Activated naive CD4-positive, alpha-beta T cell treated with anti-CD3 and anti-CD28 coated beads, Interleukin-2, amount 10 ng/mL, durations not matched to agents 7 days and 5 days (primary cell): Measurements from ENCODE around the gene THAP11.
A peak's percentile ranks its signal among the peaks of the same experiment; 100 is the strongest.

ENCODE experiments used
- CTCF ChIA-PET: fragments of 350-600 bp; sonication (Branson Sonifier 250); formaldehyde crosslinking; loops from one replicate; lab custom pipeline; 2021; ENCODE audit warnings: antibody characterized with exemption; lab: Charles Lee
- DNase-seq: peaks from one replicate; pipeline ENCODE4 v3.0.0-alpha.2; 2020
- H3K27ac Mint-ChIP-seq: one replicate; pipeline ENCODE4 v1.8.0; 2021; ENCODE audit warnings: mild to moderate bottlenecking, moderate library complexity, mixed read lengths
- H3K27me3 Mint-ChIP-seq: one replicate; pipeline ENCODE4 v1.8.0; 2021; ENCODE audit warnings: mild to moderate bottlenecking, mixed read lengths
- H3K36me3 Mint-ChIP-seq: one replicate; pipeline ENCODE4 v1.8.0; 2021; ENCODE audit warnings: mixed read lengths
- H3K4me1 Mint-ChIP-seq: one replicate; pipeline ENCODE4 v1.8.0; 2021; ENCODE audit warnings: mixed read lengths
- H3K4me3 Mint-ChIP-seq: one replicate; pipeline ENCODE4 v1.8.0; 2021; ENCODE audit warnings: mild to moderate bottlenecking, moderate library complexity, mixed read lengths
- H3K9me3 Mint-ChIP-seq: one replicate; pipeline ENCODE4 v1.8.0; 2021; ENCODE audit warnings: mixed read lengths

Gene THAP11

DNA sequence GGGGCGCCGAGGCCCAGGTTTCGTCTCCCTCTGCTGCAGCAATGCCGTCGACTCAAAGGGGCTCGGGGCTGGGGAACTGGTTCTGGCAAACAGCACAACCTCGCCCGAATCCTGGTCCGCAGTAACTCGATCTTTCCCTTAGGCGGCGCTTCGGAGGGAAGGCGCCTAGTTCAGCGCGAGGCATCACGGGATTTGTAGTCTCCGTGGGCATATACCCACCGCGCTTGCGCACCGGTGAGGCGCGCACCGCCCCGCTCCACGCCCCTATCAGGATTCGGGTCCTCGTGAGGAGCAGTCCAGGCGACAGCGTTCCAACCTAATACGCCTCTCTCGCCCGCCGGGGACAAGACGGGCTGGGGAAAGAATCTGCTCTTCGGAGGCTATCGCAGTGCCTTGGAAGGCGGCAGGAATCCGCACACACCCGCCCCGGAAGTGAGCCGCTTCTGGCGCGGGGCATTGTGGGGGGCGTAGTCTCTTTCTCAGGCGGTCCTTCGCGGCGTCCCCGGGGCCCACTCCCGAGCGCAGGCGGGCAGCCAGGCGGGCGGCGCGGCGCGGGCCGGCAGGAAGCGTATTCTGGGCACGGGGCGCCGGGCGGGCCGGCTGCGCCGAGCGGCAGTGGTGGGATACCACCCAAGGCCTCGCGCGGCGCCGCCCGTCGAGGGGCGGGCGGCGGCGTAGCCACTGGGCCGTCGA, at the start of gene THAP11:
THAP11 (plus strand) TSS at position 505 of the 693 bp plus-strand sequence. CDS start 235 bp downstream, outside the sequence.
- no peaks in the 10 kb centered on the region for H3K9me3 Mint-ChIP-seq
- H3K36me3 Mint-ChIP-seq = peaks cover 18% of the 10 kb centered on the region
- CTCF ChIA-PET = interaction anchor here (1.2 to 1.3 kb wide), 2 partner anchors 31 to 100 kb away, joined by 3 to 5 read pairs; partner anchors contain the start of gene EDC4
- H3K4me3 Mint-ChIP-seq = peak within 1 kb of the TSS; percentile 95
- peak within 1 kb of the TSS; percentile 99 for H3K27ac Mint-ChIP-seq
- DNase-seq = peak; percentile 97
- peaks cover 43% of the 10 kb centered on the region for H3K4me1 Mint-ChIP-seq
- H3K27me3 Mint-ChIP-seq = no peaks in the 10 kb centered on the region

- peaks cover 37% of the 10 kb centered on the region for H3K36me3 Mint-ChIP-seq
- peaks cover 23% of the 10 kb centered on the region for H3K4me1 Mint-ChIP-seq
- CTCF ChIA-PET = interaction anchor here (1.3 kb wide), 1 partner anchor 10 kb away, joined by 3 read pairs; the partner anchor contains the start of genes RANBP10 and TSNAXIP1
- DNase-seq = no peak
- H3K27ac Mint-ChIP-seq = peak overlapping the region; percentile 51
- H3K9me3 Mint-ChIP-seq = no peaks in the 10 kb centered on the region
- no peaks in the 10 kb centered on the region for H3K27me3 Mint-ChIP-seq
- no peak overlapping the region for H3K4me3 Mint-ChIP-seq
Observed at GRCh38 chr16:67796099-67796718, 45.9 kb upstream of the THAP11 start.

GRCh38 chr16:67800338-67800926, 41.7 kb upstream of the THAP11 start:
- CTCF ChIA-PET = interaction anchor here (1.1 to 2.3 kb wide), 2 partner anchors 16 to 127 kb away, joined by 4 to 12 read pairs; no protein-coding TSS in a partner anchor
- H3K9me3 Mint-ChIP-seq = no peaks in the 10 kb centered on the region
- H3K27me3 Mint-ChIP-seq = no peaks in the 10 kb centered on the region
- no peak overlapping the region for H3K4me3 Mint-ChIP-seq
- H3K4me1 Mint-ChIP-seq = peaks cover 61% of the 10 kb centered on the region
- H3K27ac Mint-ChIP-seq = peak overlapping the region; percentile 86
- peaks cover 71% of the 10 kb centered on the region for H3K36me3 Mint-ChIP-seq
- DNase-seq = no peak

GRCh38 chr16:67801241-67801640, 40.9 kb upstream of the THAP11 start:
- Mint-ChIP-seq H3K4me3 (no peak overlapping the region), H3K27me3 (no peaks in the 10 kb centered on the region), H3K4me1 (peaks cover 65% of the 10 kb centered on the region), H3K27ac (peak overlapping the region; percentile 86), H3K9me3 (no peaks in the 10 kb centered on the region), H3K36me3 (peaks cover 74% of the 10 kb centered on the region)
- CTCF ChIA-PET = interaction anchor here (1.1 to 2.3 kb wide), 2 partner anchors 15 to 128 kb away, joined by 4 to 12 read pairs; no protein-coding TSS in a partner anchor
- no peak for DNase-seq

DNA sequence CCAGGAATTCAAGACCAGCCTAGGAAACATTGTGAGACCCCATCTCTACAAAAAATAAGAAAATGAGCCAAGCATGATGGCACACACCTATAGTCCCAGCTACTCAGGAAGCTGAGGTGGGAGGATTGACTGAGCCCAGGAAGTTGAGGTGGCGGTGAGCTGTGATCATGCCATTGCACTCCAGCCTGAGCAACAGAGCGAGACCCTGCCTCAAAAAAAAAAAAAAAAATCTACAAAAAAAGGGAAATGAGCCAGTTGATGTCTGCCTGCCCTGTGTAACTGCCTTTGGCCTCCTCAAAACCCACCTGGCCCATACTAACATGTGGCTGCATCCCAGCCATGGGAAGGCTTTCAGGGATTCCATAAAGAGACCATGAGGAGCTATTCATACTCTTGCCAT, 40.2 kb upstream of the THAP11 start:
- DNase-seq = peak; percentile 70
- peaks cover 68% of the 10 kb centered on the region for H3K36me3 Mint-ChIP-seq
- H3K4me1 Mint-ChIP-seq = peaks cover 65% of the 10 kb centered on the region
- peak overlapping the region; percentile 86 for H3K27ac Mint-ChIP-seq
- CTCF ChIA-PET = interaction anchor here (1.1 to 2.3 kb wide), 3 partner anchors 14 to 129 kb away, joined by 3 to 12 read pairs (median 4); no protein-coding TSS in a partner anchor
- no peaks in the 10 kb centered on the region for H3K27me3 Mint-ChIP-seq
- H3K9me3 Mint-ChIP-seq = no peaks in the 10 kb centered on the region
- H3K4me3 Mint-ChIP-seq = peak overlapping the region; percentile 35

DNA sequence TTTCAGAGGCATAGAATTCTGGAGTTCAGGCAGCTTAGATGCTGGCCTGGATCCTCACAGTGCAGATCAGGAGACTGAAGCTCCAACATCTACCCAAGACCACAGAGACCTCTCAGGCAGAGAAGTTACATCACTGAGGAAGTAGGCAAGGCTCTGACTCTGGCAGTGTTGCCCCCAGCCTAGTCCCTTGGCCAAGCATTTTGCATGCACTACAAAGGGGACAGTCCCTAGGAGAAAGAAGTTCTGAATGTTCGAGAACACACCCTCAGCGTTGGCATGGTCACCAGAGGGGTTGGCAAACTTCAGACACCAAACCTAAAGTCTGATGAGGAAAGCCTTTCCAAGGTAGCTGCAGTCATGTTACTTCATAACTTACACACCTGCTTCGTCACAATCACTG, 38.2 kb upstream of the THAP11 start:
- H3K27me3 Mint-ChIP-seq = no peaks in the 10 kb centered on the region
- H3K9me3 Mint-ChIP-seq = no peaks in the 10 kb centered on the region
- H3K27ac Mint-ChIP-seq = peak overlapping the region; percentile 42
- peaks cover 64% of the 10 kb centered on the region for H3K4me1 Mint-ChIP-seq
- DNase-seq = no peak
- CTCF ChIA-PET = interaction anchor here (1.5 kb wide), 1 partner anchor 13 kb away, joined by 8 read pairs; no protein-coding TSS in a partner anchor
- H3K4me3 Mint-ChIP-seq = peak overlapping the region; percentile 10
- H3K36me3 Mint-ChIP-seq = peaks cover 57% of the 10 kb centered on the region

- Mint-ChIP-seq H3K9me3 (no peaks in the 10 kb centered on the region), H3K27ac (peak overlapping the region; percentile 88), H3K36me3 (peaks cover 50% of the 10 kb centered on the region), H3K4me1 (peaks cover 59% of the 10 kb centered on the region), H3K4me3 (peak overlapping the region; percentile 89), H3K27me3 (no peaks in the 10 kb centered on the region)
- peak; percentile 28 for DNase-seq
- CTCF ChIA-PET = interaction anchor here (1.3 kb wide), 1 partner anchor 12 kb away, joined by 4 read pairs; no protein-coding TSS in a partner anchor
Observed at GRCh38 chr16:67804853-67805542, 37.1 kb upstream of the THAP11 start.

DNA sequence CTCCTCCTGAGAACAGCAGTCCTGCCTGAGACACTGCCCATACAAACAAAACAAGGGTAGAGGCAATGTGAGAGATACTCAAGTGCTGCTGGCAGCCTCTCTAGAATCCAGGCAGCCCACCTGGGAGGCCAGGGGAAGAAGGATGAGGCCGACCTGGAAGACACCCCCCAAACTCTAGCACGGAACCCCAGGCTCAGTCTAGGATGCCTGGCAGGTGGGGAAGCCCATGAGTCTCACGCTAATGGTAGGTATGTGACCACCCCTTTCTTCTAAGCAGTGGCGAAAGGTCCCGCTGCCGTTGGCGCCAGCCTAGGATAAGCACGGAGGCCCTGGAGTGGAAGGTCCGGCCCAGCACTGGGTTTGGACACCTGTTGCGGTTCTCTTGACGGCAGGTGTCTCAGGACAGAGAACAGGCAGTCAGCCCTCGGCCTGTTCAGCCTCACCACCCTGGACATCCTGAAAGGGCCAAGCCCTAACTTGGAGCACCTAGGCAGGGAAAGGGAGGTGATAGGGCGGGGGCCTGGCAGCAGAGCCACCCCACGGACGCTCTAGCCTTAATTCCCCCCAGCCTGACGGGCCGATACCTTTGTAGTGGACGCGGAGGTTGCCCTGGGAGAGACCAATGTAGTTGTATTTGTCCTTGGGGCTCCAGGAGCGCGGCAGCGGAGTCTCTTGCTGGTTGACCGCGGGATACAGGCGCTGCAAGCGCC, 36.2 kb upstream of the THAP11 start:
- H3K27me3 Mint-ChIP-seq = no peaks in the 10 kb centered on the region
- CTCF ChIA-PET = interaction anchor here (1.2 to 2.4 kb wide), 5 partner anchors 9 to 133 kb away, joined by 3 to 14 read pairs (median 4); no protein-coding TSS in a partner anchor
- peak overlapping the region; percentile 88 for H3K27ac Mint-ChIP-seq
- peaks cover 41% of the 10 kb centered on the region for H3K36me3 Mint-ChIP-seq
- H3K4me3 Mint-ChIP-seq = peak overlapping the region; percentile 89
- H3K9me3 Mint-ChIP-seq = no peaks in the 10 kb centered on the region
- DNase-seq = no peak
- peaks cover 50% of the 10 kb centered on the region for H3K4me1 Mint-ChIP-seq

GRCh38 chr16:67806428-67807147, 35.5 kb upstream of the THAP11 start, which contains the start of the genes RANBP10 and TSNAXIP1:
TSS of gene RANBP10 (minus strand) at chr16:67806560. CDS start at chr16:67806536, 24 bp downstream.
TSS of gene TSNAXIP1 (plus strand) at chr16:67806889. CDS start at chr16:67807150, 261 bp downstream.
- no peaks in the 10 kb centered on the region for H3K9me3 Mint-ChIP-seq
- H3K36me3 Mint-ChIP-seq = peaks cover 34% of the 10 kb centered on the region
- peak; percentile 98 for DNase-seq
- CTCF ChIA-PET = interaction anchor here (0.7 to 2.4 kb wide), 5 partner anchors 9 to 134 kb away, joined by 3 to 14 read pairs (median 3); no protein-coding TSS in a partner anchor
- peak within 1 kb of the TSS; percentile 88 for H3K27ac Mint-ChIP-seq
- peaks cover 43% of the 10 kb centered on the region for H3K4me1 Mint-ChIP-seq
- no peaks in the 10 kb centered on the region for H3K27me3 Mint-ChIP-seq
- peak within 1 kb of the TSS; percentile 89 for H3K4me3 Mint-ChIP-seq

DNA sequence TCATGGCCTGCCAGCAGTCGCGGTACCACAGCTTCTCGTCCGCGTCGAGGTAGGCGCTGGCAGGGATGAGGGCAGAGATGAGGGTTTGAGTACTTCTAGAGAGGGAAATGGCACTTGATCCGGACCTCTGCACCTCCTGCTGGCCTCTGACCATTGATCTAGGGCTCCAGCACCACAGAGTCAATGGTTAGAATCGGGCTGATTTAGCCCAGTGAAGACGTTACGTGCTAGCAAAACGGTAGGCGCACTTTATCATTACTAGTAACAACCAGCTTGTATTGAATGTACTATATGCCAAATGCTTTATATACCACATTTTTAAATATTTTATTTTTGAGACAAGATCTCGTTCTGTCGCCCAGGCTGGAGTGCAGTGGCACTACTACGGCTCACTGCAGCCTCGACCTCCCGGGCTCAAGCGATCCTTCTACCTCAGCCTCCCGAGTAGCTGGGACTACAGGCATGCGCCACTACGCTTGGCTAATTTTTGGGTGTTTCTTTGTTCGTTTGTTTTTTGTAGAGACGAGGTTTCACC, 34.9 kb upstream of the THAP11 start:
- Mint-ChIP-seq H3K27ac (no peak overlapping the region), H3K4me3 (peak overlapping the region; percentile 89), H3K4me1 (peaks cover 37% of the 10 kb centered on the region), H3K36me3 (peaks cover 28% of the 10 kb centered on the region), H3K27me3 (peaks cover 4% of the 10 kb centered on the region), H3K9me3 (no peaks in the 10 kb centered on the region)
- CTCF ChIA-PET = interaction anchor here (0.6 to 2.4 kb wide), 6 partner anchors 8 to 135 kb away, joined by 3 to 14 read pairs (median 3); no protein-coding TSS in a partner anchor
- no peak for DNase-seq

GRCh38 chr16:67811899-67812298, 30.2 kb upstream of the THAP11 start:
- Mint-ChIP-seq H3K9me3 (no peaks in the 10 kb centered on the region), H3K4me3 (no peak overlapping the region), H3K36me3 (no peaks in the 10 kb centered on the region), H3K27me3 (peaks cover 24% of the 10 kb centered on the region), H3K4me1 (peaks cover 11% of the 10 kb centered on the region), H3K27ac (no peak overlapping the region)
- no peak for DNase-seq
- CTCF ChIA-PET = interaction anchor here (1.9 kb wide), 1 partner anchor 140 kb away, joined by 5 read pairs; no protein-coding TSS in a partner anchor

DNA sequence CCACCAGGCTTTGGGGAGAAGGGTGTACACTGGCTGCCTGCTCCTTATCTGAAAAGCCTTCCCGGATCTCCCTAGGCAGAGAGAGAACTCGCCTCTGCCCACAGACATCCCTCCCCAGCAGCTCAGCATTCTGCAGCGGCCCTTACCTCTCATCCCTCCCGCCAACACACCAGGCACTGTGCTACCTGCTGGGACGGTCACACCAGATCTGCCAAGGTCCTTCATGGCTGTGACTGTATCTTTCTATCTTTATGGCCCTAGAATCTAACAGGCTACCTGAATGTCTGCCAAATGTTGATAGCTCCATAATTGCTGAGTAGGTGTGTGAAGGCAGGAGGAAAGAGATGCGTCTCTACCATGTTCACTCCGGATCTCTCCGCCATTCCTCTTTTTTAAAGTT, 27.6 kb upstream of the THAP11 start:
- Mint-ChIP-seq H3K4me3 (no peak overlapping the region), H3K4me1 (peaks cover 6% of the 10 kb centered on the region), H3K27me3 (peaks cover 24% of the 10 kb centered on the region), H3K36me3 (no peaks in the 10 kb centered on the region), H3K9me3 (no peaks in the 10 kb centered on the region), H3K27ac (no peak overlapping the region)
- DNase-seq = no peak
- CTCF ChIA-PET = interaction anchor here (1.4 to 3.2 kb wide), 7 partner anchors 8 to 248 kb away, joined by 3 to 82 read pairs (median 28); partner anchors contain the start of genes RANBP10 and TSNAXIP1
